ENCODE data around the gene HSPA12A. TPM values are rescaled to one million over a fixed set of nuclear protein-coding genes. Genes with fewer than 3 reads are reported as not detected.

The HSPA12A gene
- total and polyA plus RNA-seq, 2 of the 13 experiments (the other 11 are each of a cell fraction or from before 2014, with no cell fraction given), result 6.4 to 13.6 TPM

DNA sequence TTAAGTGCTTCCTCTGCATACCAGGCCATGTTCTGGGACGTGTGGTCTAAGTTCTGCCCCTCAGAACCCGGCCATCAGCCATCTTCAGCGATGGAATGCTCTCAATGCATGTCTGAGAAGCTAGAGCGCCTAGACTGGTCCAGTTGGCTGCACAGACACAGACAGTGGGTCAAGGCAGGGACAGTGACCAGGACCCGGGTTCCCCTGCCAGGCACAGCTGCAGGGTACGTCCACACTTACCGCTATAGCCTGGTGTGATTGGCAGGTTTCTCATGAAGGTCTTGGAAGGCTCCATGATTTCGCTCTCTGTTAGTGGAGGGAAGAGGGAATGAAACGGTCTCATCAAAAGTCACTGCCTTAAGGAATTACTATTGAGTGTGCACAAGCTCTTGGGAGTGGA lies 74.3 kb downstream of the HSPA12A start (continued):
- TF ChIP-seq RFX1 (IDR thresholded peaks at IDR 0.05), result no peak
- no peak for TF ChIP-seq HOXA7 (CRISPR knock-in tag; IDR thresholded peaks at IDR 0.05)

DNA sequence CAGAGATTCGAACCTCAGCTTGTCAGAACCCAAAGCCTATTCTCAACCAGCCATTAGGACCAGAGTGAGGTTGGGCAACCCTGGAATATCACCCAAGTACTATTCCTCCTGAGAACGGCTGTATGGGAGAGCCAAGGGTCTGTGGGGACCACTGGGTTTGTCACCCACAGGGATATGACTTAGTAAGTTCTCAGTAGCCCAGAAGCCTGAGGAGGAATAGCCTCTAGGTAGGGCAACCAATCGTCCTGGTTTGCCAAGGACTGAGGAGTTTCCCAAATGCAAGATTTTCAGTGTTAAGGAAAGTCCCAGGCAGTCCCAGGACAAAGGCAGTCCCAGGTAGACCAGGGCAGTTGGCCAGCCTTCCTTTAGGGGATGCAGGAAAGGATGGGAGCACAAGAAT lies 74.9 kb downstream of the HSPA12A start:
- H3K27ac ChIP-seq (ENCODE audit: extremely low read length, insufficient read depth, low read length), result no peak overlapping the region
- CTCF ChIA-PET (ENCODE audit: low intra/inter-chr PET ratio, low total read pairs), result no interaction called here
- FAIRE-seq (no peak), ATAC-seq (no peak), DNase-seq (ENCODE audit: low spot score) (no peak)
- intact Hi-C loops (cut with micrococcal nuclease; ENCODE audit: unreplicated experiment), result no loop called here
- TF ChIP-seq HDAC6 (IDR thresholded peaks at IDR 0.05; ENCODE audit: low read depth, low read length) (no peak), HNRNPUL1 (IDR thresholded peaks at IDR 0.05; ENCODE audit: low read depth, low read length) (no peak), TBL1XR1 (IDR thresholded peaks at IDR 0.05; ENCODE audit: borderline replicate concordance, low read length, partially characterized antibody) (no peak), ZFX (CRISPR knock-in tag; IDR thresholded peaks at IDR 0.05; ENCODE audit: low read depth) (no peak), ZNF350 (CRISPR knock-in tag; IDR thresholded peaks at IDR 0.05; ENCODE audit: borderline replicate concordance, low read depth) (no peak), ZNF30 (CRISPR knock-in tag; IDR thresholded peaks at IDR 0.05) (no peak)
- TF ChIP-seq, protein P1, sequence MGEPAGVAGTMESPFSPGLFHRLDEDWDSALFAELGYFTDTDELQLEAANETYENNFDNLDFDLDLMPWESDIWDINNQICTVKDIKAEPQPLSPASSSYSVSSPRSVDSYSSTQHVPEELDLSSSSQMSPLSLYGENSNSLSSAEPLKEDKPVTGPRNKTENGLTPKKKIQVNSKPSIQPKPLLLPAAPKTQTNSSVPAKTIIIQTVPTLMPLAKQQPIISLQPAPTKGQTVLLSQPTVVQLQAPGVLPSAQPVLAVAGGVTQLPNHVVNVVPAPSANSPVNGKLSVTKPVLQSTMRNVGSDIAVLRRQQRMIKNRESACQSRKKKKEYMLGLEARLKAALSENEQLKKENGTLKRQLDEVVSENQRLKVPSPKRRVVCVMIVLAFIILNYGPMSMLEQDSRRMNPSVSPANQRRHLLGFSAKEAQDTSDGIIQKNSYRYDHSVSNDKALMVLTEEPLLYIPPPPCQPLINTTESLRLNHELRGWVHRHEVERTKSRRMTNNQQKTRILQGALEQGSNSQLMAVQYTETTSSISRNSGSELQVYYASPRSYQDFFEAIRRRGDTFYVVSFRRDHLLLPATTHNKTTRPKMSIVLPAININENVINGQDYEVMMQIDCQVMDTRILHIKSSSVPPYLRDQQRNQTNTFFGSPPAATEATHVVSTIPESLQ (CRISPR knock-in tag; conservative IDR thresholded peaks at IDR 0.05), result no peak
- TF ChIP-seq, protein P2, sequence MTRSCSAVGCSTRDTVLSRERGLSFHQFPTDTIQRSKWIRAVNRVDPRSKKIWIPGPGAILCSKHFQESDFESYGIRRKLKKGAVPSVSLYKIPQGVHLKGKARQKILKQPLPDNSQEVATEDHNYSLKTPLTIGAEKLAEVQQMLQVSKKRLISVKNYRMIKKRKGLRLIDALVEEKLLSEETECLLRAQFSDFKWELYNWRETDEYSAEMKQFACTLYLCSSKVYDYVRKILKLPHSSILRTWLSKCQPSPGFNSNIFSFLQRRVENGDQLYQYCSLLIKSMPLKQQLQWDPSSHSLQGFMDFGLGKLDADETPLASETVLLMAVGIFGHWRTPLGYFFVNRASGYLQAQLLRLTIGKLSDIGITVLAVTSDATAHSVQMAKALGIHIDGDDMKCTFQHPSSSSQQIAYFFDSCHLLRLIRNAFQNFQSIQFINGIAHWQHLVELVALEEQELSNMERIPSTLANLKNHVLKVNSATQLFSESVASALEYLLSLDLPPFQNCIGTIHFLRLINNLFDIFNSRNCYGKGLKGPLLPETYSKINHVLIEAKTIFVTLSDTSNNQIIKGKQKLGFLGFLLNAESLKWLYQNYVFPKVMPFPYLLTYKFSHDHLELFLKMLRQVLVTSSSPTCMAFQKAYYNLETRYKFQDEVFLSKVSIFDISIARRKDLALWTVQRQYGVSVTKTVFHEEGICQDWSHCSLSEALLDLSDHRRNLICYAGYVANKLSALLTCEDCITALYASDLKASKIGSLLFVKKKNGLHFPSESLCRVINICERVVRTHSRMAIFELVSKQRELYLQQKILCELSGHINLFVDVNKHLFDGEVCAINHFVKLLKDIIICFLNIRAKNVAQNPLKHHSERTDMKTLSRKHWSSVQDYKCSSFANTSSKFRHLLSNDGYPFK (CRISPR knock-in tag; IDR thresholded peaks at IDR 0.05; ENCODE audit: borderline replicate concordance), result no peak
- TF ChIP-seq, protein P3, sequence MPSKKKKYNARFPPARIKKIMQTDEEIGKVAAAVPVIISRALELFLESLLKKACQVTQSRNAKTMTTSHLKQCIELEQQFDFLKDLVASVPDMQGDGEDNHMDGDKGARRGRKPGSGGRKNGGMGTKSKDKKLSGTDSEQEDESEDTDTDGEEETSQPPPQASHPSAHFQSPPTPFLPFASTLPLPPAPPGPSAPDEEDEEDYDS (CRISPR knock-in tag; IDR thresholded peaks at IDR 0.05), result no peak
- H3K9me3 ChIP-seq (ENCODE audit: low read length), result peaks cover 5% of the 10 kb centered on the region; the same call in 1 of the 2 replicates
- BruUV-seq (replicated peaks), result no TSS peak
- no peaks in the 10 kb centered on the region for H4K20me1 ChIP-seq (ENCODE audit: insufficient read depth, low read length)
- H3K4me2 ChIP-seq (ENCODE audit: low read depth, low read length), result no peak overlapping the region
- in situ Hi-C loops (cut with HindIII; ENCODE audit: extremely low pct_ligation_motif_present, low pct_unique_long_range_greater_than_20kb), result no loop called here
- POLR2A ChIA-PET, result no interaction called here
- H2AFZ ChIP-seq (ENCODE audit: low read length), result no peak overlapping the region
- peaks cover 58% of the 10 kb centered on the region for H3K4me1 ChIP-seq (ENCODE audit: insufficient read depth, low read length)
- H3K36me3 ChIP-seq (replicated peaks in 1 of 2; ENCODE audit: control insufficient read depth in 1 of 2, insufficient read depth in 2 of 2, low read length in 2 of 2), result no peaks in the 10 kb centered on the region
- no peaks in the 10 kb centered on the region for H3K27me3 ChIP-seq (ENCODE audit: control insufficient read depth in 1 of 2, insufficient read depth in 2 of 2, low read length in 2 of 2)
- peaks cover 3% of the 10 kb centered on the region for H3K79me2 ChIP-seq (ENCODE audit: insufficient read depth, low read length)
- H3K4me3 ChIP-seq (replicated peaks in 1 of 3; ENCODE audit: insufficient read depth in 1 of 3, low read depth in 2 of 3, low read length in 3 of 3), result no peak overlapping the region
- WGBS (ENCODE audit: low lambda C conversion rate), result 63% methylated on average over 2 of the region's 3 CpGs
- H3K9ac ChIP-seq (ENCODE audit: insufficient read depth, low read depth, low read length), result no peak overlapping the region
